Right cardiac atrium (tissue), 5 donors: Measurements from ENCODE around the gene PACRG. TPM values are rescaled to one million over a fixed set of nuclear protein-coding genes. Genes with fewer than 3 reads are reported as not detected.

Source experiments
- ATAC-seq, 2 donors: fragments of 200-7000 bp; cut with Tn5 transposase; one replicate each; pipeline versions ENCODE4 v1.8.0 to v1.9.1; 2020; ENCODE audit warnings: moderate library complexity in 2 of 2, mild to moderate bottlenecking in 1 of 2
- DNase-seq, 3 donors: peaks; one replicate each; pipeline ENCODE4 v3.0.0-alpha.2; 2020
- H3K27ac ChIP-seq: one replicate; pipeline ENCODE4 v1.5.1; 2013; ENCODE audit warnings: mild to moderate bottlenecking, low read length, control low read depth, moderate library complexity
- H3K27me3 ChIP-seq: one replicate; pipeline ENCODE4 v1.6.1; 2013; ENCODE audit not compliant: control insufficient read depth, insufficient read depth
- H3K4me1 ChIP-seq: one replicate; pipeline ENCODE4 v1.6.1; 2013; ENCODE audit warnings: low read length; ENCODE audit not compliant: control insufficient read depth, insufficient read depth
- H3K4me3 ChIP-seq: one replicate; pipeline ENCODE4 v1.5.1; 2013; ENCODE audit warnings: low read length, control low read depth
- H3K9me3 ChIP-seq: one replicate; pipeline ENCODE4 v1.6.1; 2013; ENCODE audit warnings: low read length; ENCODE audit not compliant: control insufficient read depth
- WGBS: extraction: QIAGEN DNeasy Blood & Tissue Kit; methylation state at CpG from one replicate; pipeline ENCODE4 v1.1.7; 2013; 5-methylcytosine and 5-hydroxymethylcytosine counted together
- intact Hi-C, 4 donors: fragments of 100-400 bp; cut with DNase I; formaldehyde crosslinking; loops; one replicate each; pipeline versions ENCODE4 v1.11.0 to v1.14.0; 2022 to 2023
- polyA plus RNA-seq: library from polyadenylated mRNA; stranded (reverse); fragments of 200-250 nt; gene quantifications from one replicate; pipeline ENCODE4 v1.2.3, GENCODE V29; 2013
- total RNA-seq, 4 donors: library from RNA; stranded (reverse); fragmentation: NEBNext Ultra II Directional; extraction: Animal tissue kit (Norgen Biotek cat#: 25700); gene quantifications; one replicate each; pipeline ENCODE4 v1.2.1, GENCODE V29; 2021
- donor health status: healthy with polysubstance abuse.
- donor health status: DM: no; HTN: yes; CAD: no.
- donor health status: DM: no; HTN: no; CAD: no.
- donor health status: DM: no; HTN: yes; CAD: no; lungs with severe emphysema.
- donor health status: DM: yes; HTN: yes; CAD: no.

PACRG gene
- total and polyA plus RNA-seq, 5 donors, result 3.9 to 9.4 (median 4.9) TPM

DNA sequence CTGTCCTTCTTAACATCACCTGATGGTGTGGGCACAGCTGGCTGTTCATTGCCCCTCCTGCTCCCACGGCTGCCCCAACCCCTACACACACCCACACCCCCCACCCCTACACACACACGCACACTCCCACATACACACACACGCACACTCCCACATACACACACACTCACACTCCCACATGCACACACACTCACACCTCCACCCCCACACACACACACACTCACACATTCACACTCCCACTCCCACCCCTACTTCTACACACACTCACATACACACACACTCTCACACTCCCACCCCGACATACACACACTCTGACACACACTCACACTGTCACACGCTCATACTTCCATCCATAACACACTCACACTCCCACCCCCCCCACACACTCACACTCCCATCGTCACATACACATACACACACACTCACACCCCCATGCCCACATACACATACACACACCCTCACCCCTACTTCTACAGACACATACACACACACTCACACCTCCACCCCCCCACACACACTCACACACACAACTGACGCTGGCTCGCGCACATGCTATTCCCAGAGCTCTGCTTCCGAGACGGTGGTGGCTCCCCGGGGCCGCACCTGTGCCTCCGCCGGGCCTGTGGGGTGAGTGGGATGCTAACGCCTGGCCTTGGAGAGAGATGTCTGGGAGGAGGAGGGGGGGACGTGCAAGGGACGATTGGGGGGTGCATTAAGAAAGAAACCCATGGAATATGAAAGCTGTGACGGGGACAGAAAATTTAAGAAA is 512.0 kb downstream of the PACRG start:
- Histone ChIP-seq H3K9me3 (no peaks in the 10 kb centered on the region), H3K27me3 (no peaks in the 10 kb centered on the region), H3K4me3 (no peak overlapping the region), H3K4me1 (no peaks in the 10 kb centered on the region), H3K27ac (no peak overlapping the region)
- ATAC-seq (no peak), DNase-seq (no peak)
- intact Hi-C loops, result no loop called here
- WGBS, result 93% methylated on average over 19 of the region's 19 CpGs

DNA sequence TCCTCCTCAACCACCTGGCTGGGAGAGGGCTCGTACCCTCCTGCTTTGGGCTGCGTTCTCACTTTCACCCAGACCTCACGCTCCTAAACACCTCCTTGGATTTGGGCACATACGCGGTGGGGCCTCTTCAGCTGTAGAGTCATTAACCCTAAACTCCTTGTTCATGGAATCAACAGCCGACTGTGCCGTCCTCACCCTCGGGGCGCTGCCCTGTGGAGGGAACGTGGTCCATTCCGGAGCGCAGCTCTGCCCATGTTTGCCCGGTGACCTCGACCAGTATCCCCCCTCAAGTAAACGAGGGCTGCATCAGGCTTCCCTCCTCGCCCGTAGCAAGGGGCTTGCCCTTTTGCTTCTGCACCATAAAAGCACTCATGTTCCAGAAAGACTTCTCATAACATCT is 512.8 kb downstream of the PACRG start:
- Histone ChIP-seq H3K9me3 (no peaks in the 10 kb centered on the region), H3K27me3 (no peaks in the 10 kb centered on the region), H3K4me3 (no peak overlapping the region), H3K4me1 (no peaks in the 10 kb centered on the region), H3K27ac (no peak overlapping the region)
- 93% methylated on average over 17 of the region's 17 CpGs for WGBS
- no peak for ATAC-seq
- no peak for DNase-seq
- intact Hi-C loops, result no loop called here

GRCh38 chr6:163241683-163242082 is 513.9 kb downstream of the PACRG start:
- no peaks in the 10 kb centered on the region for H3K9me3 ChIP-seq
- no peak for DNase-seq
- no peaks in the 10 kb centered on the region for H3K27me3 ChIP-seq
- H3K4me3 ChIP-seq, result no peak overlapping the region
- WGBS, result 76% methylated on average over 4 of the region's 4 CpGs
- H3K4me1 ChIP-seq, result no peaks in the 10 kb centered on the region
- no peak overlapping the region for H3K27ac ChIP-seq
- ATAC-seq, result no peak
- intact Hi-C loops, result no loop called here

- Histone ChIP-seq H3K4me3 (no peak overlapping the region), H3K9me3 (no peaks in the 10 kb centered on the region), H3K27ac (no peak overlapping the region), H3K4me1 (no peaks in the 10 kb centered on the region), H3K27me3 (no peaks in the 10 kb centered on the region)
- peak; percentile 77 to 87 for ATAC-seq
- DNase-seq, result peak; percentile 31 to 76 (median 74)
- intact Hi-C loops, result no loop called here
- WGBS, result 68% methylated on average over 8 of the region's 8 CpGs
Measured at GRCh38 chr6:163243083-163243482, 515.3 kb downstream of the PACRG start.

DNA sequence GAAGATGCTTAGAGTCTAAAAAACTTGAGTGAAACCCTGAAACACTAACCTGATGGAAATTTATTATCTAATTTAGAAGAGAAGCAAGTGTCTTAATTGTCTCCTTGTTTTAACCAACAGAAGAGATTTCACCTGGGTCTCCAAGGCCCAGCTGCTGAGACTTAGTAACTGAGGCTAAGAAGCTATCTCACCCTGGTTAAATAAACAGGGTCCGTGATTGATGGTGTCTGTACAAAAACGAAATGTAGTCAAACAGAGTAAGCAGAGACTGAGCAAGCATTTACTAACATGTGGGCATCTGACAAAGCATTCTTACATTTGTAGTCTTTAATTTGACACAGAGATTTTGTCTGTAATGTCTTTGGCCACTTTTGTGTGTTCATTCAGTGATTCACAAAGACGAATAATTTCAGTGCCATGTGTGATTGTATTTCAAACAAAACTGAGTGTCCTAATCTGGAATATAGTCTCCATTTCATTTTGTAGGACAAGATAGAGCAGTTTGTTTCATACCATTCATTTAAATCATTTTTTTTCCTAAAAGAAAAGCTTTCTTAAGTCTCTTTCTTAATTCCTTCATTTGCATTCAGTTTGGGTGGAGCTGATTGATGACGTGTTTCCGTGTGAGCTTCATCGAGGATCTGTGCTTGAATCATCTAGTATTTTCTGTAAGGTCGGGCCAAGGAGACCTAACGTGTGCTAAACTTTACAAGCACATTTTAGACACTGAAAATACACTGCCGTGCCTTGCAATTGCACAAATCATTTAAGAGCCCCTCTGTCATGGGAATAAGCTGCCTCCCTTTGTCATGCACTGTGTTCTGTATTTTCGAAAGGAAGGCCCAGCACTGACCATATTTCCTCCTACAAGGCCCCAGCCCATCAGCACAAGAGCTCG is 516.2 kb downstream of the PACRG start:
- ATAC-seq, result peak; percentile 23 to 43
- Histone ChIP-seq H3K27me3 (no peaks in the 10 kb centered on the region), H3K4me3 (no peak overlapping the region), H3K27ac (no peak overlapping the region), H3K9me3 (no peaks in the 10 kb centered on the region), H3K4me1 (no peaks in the 10 kb centered on the region)
- WGBS, result 73% methylated on average over 11 of the region's 11 CpGs
- DNase-seq, result no peak
- intact Hi-C loops, result no loop called here

GRCh38 chr6:163248051-163248450 is 520.3 kb downstream of the PACRG start:
- intact Hi-C loops, result no loop called here
- WGBS, result 90% methylated on average over 4 of the region's 4 CpGs

DNA sequence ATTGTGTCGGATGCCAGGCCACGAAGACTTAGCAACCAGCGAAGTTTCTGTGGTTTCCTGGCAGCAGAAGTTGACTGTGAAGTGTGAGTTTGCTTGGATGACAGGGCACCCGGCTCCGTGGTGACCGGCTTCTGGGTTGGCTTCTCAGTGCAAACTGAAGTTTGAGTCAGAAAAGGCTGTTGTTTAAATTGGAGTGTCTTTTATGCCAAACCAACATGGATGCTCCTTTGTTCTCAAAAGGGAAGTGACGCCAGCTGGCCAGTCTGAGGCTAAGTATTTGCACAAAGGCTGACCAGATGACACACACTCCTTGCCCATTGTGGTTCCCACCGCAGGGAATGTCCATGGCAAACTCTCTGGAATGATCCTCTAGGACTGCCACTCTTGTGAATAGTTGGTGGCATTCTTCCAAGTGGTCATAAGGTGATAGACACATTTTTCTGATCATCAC is 521.9 kb downstream of the PACRG start:
- H3K9me3 ChIP-seq, result no peaks in the 10 kb centered on the region
- no peak for DNase-seq
- no peak overlapping the region for H3K4me3 ChIP-seq
- H3K4me1 ChIP-seq, result peaks cover 2% of the 10 kb centered on the region
- WGBS, result 61% methylated on average over 8 of the region's 8 CpGs
- intact Hi-C loops, result no loop called here
- H3K27ac ChIP-seq, result no peak overlapping the region
- no peaks in the 10 kb centered on the region for H3K27me3 ChIP-seq
- peak in 1 of 2 donors; percentile 22 for ATAC-seq

More at GRCh38 chr6:163248051-163248450, 520.3 kb downstream of the PACRG start:
- DNase-seq (no peak), ATAC-seq (no peak)
- Histone ChIP-seq H3K9me3 (no peaks in the 10 kb centered on the region), H3K4me3 (no peak overlapping the region), H3K27ac (no peak overlapping the region), H3K4me1 (no peaks in the 10 kb centered on the region), H3K27me3 (no peaks in the 10 kb centered on the region)

DNA sequence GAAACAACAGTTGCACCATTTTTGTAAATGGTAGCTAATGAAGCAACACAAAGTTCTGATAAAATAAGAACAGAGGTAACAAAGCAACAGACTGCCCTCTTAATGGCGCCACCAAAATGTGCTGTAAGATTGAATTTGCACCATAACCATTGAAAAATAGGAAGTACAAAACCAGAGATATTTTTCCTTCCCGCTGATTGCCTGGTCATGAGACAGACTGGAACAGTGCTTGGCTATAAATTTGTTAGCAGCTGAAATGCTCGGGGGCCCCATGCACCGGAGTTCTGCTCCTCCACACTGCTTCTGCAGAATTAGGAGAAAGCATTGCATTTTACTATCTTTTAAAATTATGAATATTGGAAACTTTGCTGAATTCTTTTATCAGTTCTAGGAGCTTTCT is 522.3 kb downstream of the PACRG start:
- intact Hi-C loops, result no loop called here
- Histone ChIP-seq H3K27ac (no peak overlapping the region), H3K4me1 (peaks cover 2% of the 10 kb centered on the region), H3K9me3 (no peaks in the 10 kb centered on the region), H3K4me3 (no peak overlapping the region), H3K27me3 (no peaks in the 10 kb centered on the region)
- DNase-seq, result no peak
- no peak for ATAC-seq
- WGBS, result 77% methylated on average over 4 of the region's 4 CpGs

- DNase-seq (peak; percentile 22 to 67 (median 55)), ATAC-seq (peak; percentile 79 to 80)
- Histone ChIP-seq H3K27ac (peak overlapping the region; percentile 6), H3K4me1 (peaks cover 2% of the 10 kb centered on the region), H3K4me3 (no peak overlapping the region), H3K27me3 (no peaks in the 10 kb centered on the region), H3K9me3 (no peaks in the 10 kb centered on the region)
- WGBS, result 56% methylated on average over 27 of the region's 27 CpGs
- intact Hi-C loops, result no loop called here
Measured at GRCh38 chr6:163252061-163252591, 524.4 kb downstream of the PACRG start.

DNA sequence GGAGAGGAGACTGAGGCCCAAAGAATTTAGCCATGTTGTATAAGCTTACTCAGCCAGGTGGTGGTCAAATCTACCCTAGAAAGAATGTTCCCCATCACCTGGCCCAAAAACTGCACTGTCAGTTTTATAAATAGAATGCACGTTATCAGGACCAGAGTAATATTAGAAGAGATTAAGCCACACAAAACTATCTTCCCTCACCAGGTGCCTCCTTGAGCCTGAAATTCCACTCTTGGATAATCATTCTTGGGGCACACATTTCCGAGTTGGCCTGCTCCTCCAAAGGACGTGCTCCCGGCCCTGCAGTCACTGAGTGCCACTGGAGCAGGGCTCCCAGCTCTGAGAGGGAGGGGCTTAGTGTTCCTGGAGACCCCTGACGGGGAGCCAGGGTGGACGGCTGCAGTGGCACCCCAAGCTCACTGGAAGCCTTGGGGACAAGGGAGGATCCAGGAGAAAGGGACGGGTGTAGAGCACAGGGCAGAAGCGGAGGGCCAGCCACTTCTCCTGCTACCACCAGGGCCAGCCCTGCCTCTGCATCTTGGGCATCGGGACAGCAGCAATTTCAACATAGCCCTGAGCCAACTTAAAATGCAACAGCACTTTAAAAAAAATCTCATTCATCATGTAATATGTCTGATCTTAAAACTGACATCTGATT is 525.9 kb downstream of the PACRG start:
- ATAC-seq, result peak; percentile 38 to 40
- Histone ChIP-seq H3K4me1 (peaks cover 2% of the 10 kb centered on the region), H3K27ac (peak overlapping the region; percentile 42), H3K4me3 (no peak overlapping the region), H3K9me3 (no peaks in the 10 kb centered on the region), H3K27me3 (no peaks in the 10 kb centered on the region)
- no peak for DNase-seq
- 62% methylated on average over 9 of the region's 9 CpGs for WGBS
- intact Hi-C loops, result no loop called here
